WTC11 (cell line): Measurements from ENCODE around the gene STAP2.

ENCODE experiments used
- ATF2 ChIP-seq: sonication (generic); formaldehyde crosslinking; IDR thresholded peaks from 2 replicates; pipeline ENCODE4 v1.8.1; 2022; ENCODE audit warnings: low read depth, missing genetic modification reagents, borderline replicate concordance
- KAT7 ChIP-seq: sonication (generic); formaldehyde crosslinking; IDR thresholded peaks from 2 replicates; pipeline ENCODE4 v1.8.1; 2023; ENCODE audit warnings: missing genetic modification reagents, mild to moderate bottlenecking, borderline replicate concordance
- MYBL2 ChIP-seq: sonication (generic); formaldehyde crosslinking; IDR thresholded peaks from 2 replicates; pipeline ENCODE4 v1.8.1; 2023; ENCODE audit warnings: mild to moderate bottlenecking, moderate library complexity, missing genetic modification reagents
- NR2C2 ChIP-seq: sonication (generic); formaldehyde crosslinking; IDR thresholded peaks from 2 replicates; pipeline ENCODE4 v1.8.0; 2022; ENCODE audit warnings: mild to moderate bottlenecking, missing genetic modification reagents
- ZBTB21 ChIP-seq: sonication (generic); formaldehyde crosslinking; IDR thresholded peaks from 2 replicates; pipeline ENCODE4 v1.8.1; 2023; ENCODE audit warnings: mild to moderate bottlenecking, missing genetic modification reagents, borderline replicate concordance
- TF ChIP-seq, protein P1 (sequence below): fragments of 200-600 bp; IDR thresholded peaks from 2 replicates; pipeline ENCODE4 v1.8.0; 2022; ENCODE audit warnings: antibody characterized with exemption
- TF ChIP-seq, protein P2 (sequence below): sonication (generic); formaldehyde crosslinking; IDR thresholded peaks from 2 replicates; pipeline ENCODE4 v1.8.0; 2022; ENCODE audit warnings: mild to moderate bottlenecking, missing genetic modification reagents

DNA sequence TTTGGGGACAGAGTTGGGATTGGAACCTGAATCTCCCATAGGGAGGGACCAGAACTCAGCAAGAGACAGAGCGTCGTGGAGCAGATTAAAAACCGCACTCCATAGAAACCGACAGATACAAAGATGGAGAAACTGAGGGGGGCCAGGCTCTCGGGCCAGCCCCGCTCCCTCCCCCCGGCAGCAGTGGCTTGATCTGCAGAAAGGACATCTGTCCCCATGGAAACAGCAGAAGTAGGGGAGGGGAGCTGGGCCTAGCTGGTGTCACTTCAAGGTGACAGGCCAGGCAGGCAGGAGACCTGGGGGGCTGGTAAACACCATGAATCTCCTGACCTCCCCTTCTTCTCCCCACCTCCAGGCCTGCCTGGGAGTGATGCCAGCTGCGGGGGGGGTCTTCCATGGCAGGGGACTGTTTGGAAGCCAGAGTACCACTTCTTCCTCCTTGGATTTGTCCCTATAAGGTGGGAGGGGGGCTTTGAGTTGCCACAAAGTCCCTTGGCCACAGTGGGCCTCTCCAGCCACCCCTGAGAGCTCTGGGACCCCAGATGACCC is 47.4 kb downstream of the STAP2 start:
- TF ChIP-seq, protein P1, sequence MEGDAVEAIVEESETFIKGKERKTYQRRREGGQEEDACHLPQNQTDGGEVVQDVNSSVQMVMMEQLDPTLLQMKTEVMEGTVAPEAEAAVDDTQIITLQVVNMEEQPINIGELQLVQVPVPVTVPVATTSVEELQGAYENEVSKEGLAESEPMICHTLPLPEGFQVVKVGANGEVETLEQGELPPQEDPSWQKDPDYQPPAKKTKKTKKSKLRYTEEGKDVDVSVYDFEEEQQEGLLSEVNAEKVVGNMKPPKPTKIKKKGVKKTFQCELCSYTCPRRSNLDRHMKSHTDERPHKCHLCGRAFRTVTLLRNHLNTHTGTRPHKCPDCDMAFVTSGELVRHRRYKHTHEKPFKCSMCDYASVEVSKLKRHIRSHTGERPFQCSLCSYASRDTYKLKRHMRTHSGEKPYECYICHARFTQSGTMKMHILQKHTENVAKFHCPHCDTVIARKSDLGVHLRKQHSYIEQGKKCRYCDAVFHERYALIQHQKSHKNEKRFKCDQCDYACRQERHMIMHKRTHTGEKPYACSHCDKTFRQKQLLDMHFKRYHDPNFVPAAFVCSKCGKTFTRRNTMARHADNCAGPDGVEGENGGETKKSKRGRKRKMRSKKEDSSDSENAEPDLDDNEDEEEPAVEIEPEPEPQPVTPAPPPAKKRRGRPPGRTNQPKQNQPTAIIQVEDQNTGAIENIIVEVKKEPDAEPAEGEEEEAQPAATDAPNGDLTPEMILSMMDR = no peak
- no peak for TF ChIP-seq NR2C2 (CRISPR knock-in tag)
- no peak for TF ChIP-seq ZBTB21 (CRISPR knock-in tag)
- TF ChIP-seq, protein P2, sequence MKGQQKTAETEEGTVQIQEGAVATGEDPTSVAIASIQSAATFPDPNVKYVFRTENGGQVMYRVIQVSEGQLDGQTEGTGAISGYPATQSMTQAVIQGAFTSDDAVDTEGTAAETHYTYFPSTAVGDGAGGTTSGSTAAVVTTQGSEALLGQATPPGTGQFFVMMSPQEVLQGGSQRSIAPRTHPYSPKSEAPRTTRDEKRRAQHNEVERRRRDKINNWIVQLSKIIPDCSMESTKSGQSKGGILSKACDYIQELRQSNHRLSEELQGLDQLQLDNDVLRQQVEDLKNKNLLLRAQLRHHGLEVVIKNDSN (CRISPR knock-in tag) = no peak
- no peak for TF ChIP-seq KAT7 (CRISPR knock-in tag)
- no peak for TF ChIP-seq ATF2
- no peak for TF ChIP-seq MYBL2
